ENCODE results near the gene TRIM63.

GRCh38 chr1:26064553-26064952 lies 2.9 kb downstream of the TRIM63 start:
- no peak for TF ChIP-seq GATA2 (IDR thresholded peaks at IDR 0.05; ENCODE audit: low read depth, low read length)
- no peak for TF ChIP-seq GATA3 (IDR thresholded peaks at IDR 0.05; ENCODE audit: low read depth, low read length)
